DMS153 treated with DMSO at 0.1 percent for 48 hours (cell line): ENCODE measurements around the gene ADH1B.
"Not testable (repeated sequence)": the region's sequence is repeated elsewhere in the genome, so short reads cannot be mapped to it uniquely, and the experiment has no call there.

Source experiments
- DNase-seq: peaks from one replicate; lab custom pipeline; 2025; ENCODE audit not compliant: unreplicated experiment; lab: John Stamatoyannopoulos, UW

The ADH1B gene

DNA sequence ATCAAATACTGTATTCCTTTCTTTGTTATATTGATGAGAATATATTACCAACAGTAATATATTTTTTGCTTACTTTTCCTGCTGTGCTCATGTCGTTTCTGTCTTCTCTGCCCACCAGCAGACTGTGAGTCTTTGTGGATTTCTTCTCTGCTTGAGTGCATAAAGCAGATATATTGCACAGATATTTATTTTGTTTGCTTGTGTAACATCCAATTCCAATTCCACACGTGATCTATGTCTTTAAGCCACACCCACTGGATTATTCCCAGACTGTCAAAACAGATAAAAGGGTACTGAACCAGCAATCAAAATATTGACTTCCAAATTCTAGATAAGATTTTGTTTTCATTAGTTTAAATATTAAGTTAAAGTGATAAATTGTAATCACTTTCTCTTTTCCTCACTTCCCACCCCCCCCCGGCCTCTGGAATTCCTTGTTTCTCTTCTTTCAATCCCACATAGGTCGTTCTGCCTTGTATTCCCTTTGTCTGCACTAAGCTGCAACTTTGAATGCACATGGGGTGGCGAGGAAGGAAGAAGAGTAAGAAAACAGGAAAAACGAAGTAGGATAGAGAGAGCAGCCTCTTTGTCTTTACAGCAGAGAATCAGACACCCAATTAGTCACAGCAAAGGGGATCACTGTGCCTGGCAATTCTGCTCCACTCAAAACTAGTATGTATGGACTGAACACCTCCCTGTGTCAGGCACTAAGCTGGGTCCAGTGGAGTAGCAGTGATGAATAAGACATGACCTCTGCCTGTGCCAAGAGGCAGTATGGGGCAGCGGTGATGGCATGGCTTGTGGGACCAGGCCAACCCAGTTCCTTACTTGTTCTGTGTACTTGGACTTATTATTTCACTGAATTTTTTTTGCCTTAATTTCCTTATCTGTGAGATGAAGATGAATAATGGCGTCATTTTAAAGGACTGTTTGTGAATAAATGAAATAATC, at the start of gene ADH1B:
ADH1B (minus strand) TSS at position 161 of the 951 bp plus-strand sequence; CDS start at position 91, 70 bp downstream.
- DNase-seq: no peak

DNA sequence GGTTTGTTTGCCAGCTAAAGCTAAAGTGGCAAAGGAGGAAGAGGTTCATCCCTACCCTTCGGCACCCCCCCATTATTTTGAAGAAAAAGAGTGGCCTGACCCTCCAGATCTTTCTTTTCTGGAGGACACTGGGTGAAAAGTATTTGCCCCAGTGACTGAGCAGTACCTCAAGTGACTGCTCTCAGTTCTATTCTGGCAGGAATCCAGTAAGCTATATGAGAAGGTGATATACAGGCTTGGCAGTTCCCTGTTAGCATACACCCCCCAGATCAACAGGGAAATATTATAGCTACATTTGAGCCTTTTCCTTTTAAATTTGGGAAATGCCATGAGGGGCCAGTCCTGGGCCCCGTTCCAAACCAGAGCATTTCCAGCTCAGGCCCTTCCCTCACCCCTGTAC, 46.6 kb upstream of the ADH1B start:
- not testable (repeated sequence) for DNase-seq

DNA sequence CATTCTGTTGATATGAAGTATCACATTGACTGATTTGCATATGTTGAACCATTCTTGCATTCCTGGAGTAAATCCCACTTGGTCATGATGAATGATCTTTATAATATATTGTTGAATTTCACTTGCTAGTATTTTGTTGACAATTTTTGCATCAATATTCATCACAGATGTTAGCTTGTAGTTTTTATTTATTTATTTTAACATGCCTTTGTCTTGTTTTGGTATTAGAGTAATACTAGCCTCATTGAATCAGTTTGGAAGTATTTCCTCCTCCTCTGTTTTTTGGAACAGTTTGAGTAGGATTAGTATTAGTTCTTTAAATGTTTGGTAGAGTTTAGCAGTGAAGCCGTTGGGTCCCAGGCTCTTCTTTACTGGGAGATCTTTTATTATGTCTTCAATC, 45.3 kb upstream of the ADH1B start:
- DNase-seq: no peak

DNA sequence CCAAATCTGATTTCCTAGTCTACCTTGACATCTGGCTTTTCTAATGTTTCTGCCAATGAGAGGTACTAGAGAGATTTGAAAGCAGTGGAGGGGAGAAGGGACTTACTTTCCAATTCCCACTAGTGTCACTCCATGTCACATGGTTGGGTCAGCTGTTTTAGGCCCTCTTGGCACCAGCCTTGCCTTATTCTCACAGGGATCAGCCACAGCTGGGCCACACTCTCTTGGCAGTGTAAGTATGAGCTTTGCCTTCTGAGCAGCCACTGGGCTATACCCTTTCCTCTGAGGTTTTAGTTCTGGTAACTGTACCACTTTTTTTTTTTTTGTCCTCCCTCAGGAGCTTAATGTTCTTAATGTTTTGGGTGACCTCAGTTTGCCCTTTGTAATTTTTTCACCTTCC, 41.6 kb upstream of the ADH1B start:
- DNase-seq: no peak

DNA sequence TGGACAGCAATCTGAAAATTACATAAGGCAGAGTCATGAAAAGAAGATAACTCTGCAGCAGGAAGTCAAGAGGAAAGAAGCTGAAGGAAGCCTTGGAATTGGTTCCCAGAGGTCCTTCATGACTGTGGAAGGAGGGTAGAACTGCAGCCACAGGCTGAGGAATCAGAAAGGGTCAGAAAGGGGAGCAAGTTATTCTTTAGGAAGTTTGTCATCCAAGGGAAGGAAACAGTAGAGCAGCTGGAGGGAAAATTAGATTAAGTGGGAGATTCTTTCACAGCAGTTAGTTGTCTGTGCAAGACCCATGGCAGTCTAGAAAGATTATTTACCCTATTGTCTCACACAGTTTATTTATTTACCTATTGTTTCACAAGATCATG, 40.7 kb upstream of the ADH1B start:
- DNase-seq: no peak

DNA sequence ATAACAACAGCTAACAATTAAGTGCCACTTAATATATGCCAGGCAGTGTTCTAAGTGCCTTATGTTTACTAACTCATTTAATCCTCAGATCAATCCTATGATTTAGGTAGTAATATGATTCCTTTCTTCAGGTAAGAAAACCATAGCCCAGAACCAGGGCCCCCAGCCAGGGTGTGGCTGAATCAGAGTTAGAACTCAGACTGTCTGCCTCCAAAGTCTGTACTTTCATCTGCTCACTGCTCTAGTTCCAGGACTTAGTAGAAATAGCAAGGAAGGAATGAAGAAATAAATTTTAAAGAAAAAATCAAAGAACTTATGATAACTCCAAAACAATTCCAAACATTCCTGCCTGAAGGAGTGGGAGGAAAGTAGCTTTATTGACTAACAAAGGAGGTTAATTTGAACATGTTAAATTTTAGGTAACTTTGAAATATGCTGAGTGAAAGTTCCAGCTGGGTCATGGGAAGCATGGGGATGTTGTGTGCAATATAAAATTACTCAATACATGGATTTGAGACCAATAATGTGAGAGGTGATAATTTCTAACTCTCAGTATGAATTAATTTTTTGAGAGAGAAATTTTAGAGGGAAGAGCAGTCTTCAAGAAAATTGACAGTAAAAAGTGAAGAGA, 40.2 kb upstream of the ADH1B start:
- no peak for DNase-seq

DNA sequence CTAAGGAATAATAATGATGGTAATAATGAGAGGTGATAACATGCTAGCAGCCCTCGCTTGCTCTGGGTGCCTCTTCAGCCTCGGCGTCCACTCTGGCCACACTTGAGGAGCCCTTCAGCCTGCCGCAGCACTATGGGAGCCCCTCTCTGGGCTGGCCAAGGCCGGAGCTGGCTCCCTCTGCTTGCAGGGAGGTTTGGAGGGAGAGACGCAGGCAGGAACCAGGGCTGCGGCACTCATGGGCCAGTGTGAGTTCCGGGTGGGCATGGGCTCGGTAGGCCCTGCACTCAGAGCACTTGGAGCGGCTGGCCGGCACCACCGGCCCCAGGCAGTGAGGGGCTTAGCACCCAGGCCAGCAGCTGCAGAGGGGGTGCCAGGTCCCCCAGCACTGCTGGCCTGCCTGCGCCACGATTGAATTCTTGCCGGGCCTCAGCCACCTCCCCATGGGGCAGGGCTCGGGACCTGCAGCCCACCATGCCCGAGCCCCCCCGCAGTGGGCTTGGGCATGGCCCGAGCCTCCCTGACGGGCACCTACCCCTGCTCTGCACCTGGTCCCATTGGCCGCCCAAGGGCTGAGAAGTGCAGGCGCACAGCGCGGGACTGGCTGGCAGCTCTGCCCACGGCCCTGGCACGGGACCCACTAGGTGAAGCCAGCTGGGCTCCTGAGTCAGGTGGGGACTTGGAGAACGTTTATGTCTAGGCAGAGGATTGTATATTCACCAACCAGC, 38.4 kb upstream of the ADH1B start:
- DNase-seq: no peak

DNA sequence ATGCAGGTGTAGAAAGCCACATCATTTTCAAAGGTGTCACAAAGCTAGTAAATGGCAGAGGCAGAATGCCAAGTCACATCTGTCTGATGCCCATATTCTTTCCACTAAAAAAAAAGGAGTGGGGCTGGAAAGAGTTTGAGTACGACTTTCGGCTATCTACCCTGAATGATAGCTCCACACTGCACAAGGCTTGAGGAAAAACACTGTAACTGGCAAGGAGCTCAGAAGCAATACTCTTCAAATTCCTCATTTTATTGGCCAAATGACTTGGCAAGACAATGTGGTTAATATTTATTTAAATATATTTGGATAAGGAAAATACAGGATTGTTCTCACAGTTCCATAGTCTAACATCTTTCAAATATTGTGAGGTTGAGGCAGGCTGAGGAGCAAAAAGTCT, 36.7 kb upstream of the ADH1B start:
- DNase-seq: no peak

DNA sequence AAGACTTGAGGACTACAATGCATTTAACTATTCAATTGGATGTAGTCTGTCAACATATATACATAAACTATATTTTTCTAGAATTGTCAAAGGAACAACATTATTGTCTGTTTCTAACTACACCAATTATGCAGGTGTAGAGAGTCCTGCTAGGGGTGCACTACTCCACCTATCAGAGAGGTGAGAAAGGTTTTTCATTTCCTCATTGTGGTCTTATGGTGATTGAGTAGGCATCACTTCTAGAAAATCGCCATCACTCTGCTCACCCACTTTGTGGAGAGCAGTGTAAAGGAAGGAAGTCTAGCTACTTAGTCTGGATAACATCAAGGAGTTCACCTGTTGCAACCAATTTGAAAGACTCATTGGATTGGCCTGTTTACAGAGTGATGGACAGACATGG, 35.8 kb upstream of the ADH1B start:
- DNase-seq: no peak

DNA sequence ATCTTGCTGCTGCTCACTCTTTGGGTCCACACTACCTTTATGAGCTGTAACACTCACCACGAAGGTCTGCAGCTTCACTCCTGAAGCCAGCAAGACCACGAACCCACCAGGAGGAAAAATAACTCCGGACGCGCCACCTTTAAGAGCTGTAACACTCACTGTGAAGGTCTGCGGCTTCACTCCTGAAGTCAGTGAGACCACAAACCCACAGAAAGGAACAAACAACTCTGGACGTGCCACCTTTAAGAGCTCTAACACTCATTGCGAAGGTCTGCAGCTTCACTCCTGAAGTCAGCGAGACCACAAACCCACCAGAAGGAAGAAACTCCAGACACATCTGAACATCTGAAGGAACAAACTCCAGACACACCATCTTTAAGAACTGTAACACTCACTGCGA, 34.9 kb upstream of the ADH1B start:
- not testable (repeated sequence) for DNase-seq

DNA sequence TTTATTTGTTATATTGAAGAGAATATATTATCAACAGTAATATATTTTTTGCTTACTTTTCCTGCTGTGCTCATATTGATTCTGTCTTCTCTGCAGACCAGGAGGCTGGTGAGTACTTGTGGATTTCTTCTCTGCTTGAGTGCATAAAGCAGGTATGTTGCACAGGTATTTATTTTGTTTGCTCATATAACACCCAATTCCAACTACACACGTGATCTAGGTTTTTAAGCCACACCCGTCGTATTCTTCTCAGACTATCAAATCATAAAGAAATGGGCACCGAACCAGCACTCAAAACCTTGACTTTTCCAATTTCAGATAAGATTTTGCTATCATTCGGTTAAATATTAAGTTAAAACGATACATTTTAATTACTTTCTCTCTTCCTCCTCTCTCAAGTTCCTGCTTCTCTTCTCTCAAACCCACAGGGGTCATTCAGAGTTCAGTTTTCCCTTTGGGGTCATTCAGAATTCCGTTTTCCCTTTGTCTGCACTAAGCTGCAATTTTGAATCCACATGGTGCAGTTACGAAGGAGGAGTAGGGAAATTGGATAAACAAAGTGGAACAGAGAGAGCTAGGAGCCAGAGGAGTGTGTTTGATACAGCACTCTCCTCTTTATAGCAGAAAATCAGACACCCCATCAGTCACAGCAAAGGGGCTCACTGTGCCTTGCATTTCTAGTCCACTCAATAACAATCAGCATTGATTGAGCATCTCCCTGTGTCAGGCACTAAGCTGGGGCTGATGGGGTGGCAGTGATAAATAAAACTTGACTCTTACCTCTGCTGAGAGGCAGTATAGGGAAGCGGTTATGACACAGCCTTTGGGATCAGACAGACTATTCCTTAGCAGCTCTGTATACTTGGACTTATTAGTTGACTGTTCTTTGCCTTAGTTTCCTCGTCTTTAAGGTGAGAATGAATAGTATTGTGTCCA, 31.7 kb upstream of the ADH1B start, which contains the start of gene ADH1C:
ADH1C (minus strand) TSS at position 145 of the 936 bp plus-strand sequence; CDS start at position 74, 71 bp downstream.
- no peak for DNase-seq

DNA sequence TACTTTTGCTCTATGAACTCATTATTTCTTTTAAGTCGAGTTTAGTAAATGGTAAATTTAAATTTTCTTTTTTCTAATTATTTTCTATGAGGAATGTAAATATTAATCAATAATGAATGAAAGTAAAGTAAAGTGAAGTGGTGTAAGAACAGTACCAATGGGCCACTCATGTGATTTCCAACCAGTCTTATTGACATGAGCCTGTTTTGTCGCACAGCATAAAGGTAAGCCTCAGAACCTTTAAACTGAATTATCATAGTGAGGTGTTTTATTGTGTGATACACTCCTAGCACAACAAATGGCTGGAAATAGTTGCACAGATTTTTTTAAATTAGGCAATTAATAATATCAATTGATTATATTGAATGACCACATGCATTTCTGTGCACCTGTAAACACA, 30.3 kb upstream of the ADH1B start:
- DNase-seq: no peak

DNA sequence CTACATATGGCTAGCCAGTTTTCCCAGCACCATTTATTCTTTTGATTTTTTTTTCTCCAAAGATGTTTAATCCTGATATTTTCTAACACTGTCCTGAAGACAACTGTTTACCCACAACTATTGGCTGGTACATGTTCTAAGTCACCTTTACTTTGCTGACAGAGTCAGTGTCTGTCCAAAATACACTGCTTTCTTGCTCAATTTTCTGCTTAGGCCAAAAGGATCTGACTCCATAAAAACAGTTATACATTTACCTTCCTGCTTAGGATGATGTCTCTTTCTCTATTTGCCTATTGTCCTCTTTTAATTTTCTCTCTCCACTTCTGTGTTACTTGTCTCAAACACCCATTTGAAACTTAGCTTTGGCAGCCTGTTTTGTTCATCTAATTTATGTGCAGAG, 28.1 kb upstream of the ADH1B start:
- DNase-seq: no peak

DNA sequence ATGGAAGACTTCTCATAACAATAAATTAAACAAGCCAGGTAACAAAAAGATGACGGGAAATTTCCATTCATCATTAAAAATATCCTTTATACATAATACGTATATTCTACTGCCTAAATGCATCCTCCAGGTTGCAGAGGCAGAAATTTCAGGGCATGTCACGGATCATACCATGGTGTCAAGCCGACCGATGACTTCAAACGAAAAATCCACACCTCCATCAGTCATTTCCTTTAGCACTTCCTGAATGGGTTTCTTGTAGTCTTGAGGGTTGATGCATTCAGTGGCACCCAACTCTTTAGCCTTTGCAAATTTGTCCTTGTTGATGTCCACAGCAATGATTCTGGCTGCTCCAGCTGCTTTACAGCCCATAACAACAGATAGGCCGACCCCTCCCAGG, 21.4 kb upstream of the ADH1B start:
- DNase-seq: not testable (repeated sequence)

DNA sequence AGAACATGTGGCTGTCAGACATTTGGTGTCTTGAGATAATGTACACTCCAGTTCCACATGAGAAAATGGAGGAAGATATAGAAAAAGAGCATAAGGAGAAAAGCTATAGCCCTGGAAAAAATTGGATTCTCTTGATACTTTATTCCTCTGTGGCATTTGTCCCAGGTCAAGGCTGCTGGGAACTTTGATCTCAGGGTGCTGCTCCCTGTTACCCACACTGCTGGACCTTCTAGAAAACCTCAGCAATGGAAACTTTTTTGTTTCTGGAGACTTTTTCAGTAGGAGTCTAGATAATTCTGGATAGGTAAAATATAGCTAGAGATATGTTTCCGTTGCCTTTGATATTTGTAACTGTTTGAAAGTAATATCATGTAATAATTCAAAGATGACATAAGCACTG, 20.2 kb upstream of the ADH1B start:
- DNase-seq: no peak

DNA sequence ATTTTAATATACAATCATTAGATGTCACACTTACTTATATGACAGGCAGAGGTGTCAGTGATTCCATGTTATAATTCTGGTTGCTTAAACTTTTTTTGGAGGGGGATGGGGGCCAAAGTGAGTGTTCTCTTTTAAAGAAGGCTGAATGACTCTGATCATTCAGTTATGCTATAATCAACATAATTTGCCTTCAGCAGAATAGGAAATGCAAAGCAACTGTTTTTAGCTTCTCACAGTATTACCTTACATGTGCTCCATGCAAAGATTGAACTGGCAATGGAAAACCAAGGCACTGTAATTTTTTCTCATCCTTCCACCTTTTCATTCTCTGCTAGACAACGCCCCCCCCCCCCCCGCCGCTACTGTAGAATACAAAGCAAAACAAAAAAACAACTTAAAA, 18.0 kb upstream of the ADH1B start:
- DNase-seq: no peak

DNA sequence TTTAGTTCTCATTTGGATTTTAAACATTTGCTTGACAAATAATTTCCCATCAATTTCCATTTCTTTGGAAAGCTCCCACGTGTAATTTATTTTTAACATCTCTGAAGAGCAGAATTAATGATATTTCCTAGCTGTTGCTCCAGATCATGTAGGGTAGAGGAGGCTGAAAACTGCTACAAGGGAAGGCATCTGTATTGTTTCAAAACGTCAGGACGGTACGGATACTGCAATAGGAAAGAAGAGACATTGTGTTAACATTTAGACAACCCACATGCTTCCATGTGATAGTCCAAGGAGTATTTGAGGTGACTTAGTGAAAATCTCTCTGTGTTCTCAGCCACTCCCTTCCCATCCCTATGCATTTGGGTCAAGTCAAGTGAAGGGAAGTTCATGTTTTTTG, 15.4 kb upstream of the ADH1B start:
- no peak for DNase-seq

DNA sequence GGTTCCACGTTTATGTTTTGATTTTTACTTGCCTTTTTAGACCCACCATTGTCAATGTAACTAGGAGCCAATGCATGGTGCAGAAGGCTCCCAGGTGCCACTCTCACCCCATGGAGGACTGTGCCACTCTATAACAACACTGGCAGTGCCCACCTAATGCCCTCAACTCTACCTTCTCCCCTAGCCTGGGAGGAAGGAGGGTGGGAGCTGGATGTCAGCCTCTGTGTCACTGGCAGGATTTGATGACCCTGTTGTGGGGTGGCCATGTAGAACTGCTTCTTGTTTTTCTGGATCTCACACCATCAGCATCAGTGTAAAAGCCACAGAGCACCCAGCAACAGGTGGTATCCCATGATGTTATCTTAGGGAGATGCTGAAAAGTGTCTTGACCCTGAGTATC, 13.7 kb upstream of the ADH1B start:
- no peak for DNase-seq

DNA sequence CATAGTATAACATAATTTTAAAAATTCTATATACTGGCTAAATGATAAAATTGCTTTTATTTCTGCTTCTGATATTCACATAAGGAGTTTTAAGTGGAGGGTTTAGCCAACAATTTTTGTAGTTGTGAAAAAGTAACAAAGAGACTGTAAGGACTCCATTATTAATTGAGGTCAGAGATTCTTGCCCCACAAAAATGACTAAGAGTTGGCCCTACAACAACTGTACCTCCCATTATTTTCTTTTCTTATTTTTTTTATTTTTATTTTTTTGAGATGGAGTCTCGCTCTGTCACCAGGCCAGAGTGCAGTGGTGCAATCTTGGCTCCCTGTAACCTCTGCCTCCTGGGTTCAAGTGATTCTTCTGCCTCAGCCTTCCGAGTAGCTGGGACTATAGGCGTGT, 9.4 kb upstream of the ADH1B start:
- DNase-seq: no peak

DNA sequence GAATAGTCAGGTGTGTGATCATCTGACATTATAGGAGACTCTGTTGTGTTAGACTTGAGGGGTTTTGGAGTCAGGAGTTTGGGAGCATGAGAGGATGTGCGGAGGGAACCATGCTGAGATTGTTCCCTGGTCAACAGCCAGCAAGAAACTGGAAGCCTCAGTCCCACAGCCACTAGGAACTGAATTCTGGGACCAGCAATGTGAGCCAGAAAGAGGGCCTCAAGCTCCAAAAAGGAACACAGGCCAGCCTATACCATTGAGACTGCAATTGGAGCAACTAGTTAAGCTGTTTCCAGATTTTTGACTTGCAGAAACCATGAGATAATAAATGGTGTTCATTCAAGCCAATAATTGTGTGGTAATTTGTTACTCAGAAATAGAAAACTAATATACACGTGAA, 8.7 kb upstream of the ADH1B start:
- DNase-seq: no peak

DNA sequence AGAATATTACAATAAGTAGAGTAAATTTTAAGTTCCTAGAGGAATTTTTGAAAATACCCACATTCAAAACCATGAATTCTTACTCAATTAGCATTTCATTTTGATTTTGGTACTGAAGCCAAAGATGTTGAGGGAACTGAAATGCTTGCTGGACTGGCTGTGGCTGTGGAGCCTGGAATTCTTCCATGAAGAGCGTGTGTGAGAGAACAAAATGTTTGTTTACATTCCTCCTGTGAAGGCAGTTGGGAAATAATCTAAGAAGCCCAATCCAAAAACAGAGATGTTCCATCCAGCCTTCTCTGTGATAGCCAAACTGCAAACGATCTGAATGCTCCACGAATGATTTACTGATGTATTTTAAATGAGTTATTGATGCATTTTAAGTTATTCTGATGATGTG, 3.8 kb upstream of the ADH1B start:
- no peak for DNase-seq
